A204.1 (cell line): Measurements from ENCODE around the gene FHL3.

Source experiments
- FAIRE-seq: peaks from 2 replicates; lab custom pipeline; 2012; peaks lifted over from hg19 to GRCh38; lab: Jason Lieb, UNC

FHL3 gene

DNA sequence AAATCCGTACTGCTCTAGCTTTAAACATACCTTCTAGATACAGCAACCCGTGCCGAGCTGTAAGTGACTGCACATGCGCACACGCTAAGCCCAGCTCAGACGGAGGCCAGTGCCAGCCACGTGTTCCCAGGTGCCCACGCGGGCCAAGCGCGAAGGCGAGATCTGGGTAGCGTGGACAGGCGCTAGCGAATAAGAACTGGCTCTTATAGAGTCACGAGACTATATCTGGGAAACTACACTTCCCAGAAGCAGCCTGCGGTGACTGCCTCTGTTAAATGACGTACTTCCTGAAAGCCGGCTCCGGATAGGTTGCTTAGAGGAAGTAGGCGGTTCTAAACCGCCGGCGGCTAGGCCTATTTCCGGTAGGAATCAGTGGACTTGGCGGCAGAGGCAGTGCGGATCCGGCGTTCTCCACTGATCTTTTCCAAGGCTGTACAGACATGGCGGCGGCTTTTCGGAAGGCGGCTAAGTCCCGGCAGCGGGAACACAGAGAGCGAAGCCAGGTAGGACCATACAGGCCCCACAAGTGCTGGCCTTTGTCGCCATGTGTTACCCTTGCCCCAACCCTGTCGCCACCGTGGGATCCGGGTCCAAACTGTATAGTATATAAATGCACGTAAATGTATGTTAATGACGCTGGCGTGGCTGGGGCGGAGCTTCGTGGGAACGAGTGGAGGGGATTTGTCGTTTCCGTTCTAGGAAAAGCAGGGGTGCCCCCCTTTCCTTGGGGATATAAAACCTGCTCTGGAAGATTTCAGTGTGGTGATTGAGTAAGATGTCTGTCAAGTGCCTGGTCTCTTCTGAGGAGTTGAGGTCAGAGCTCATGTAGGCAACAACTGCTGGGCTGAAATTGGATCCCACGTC lies 7.3 kb upstream of the FHL3 start, which contains the start of gene UTP11:
UTP11 (plus strand) TSS at position 372 of the 864 bp plus-strand sequence; CDS start at position 441, 69 bp downstream.
- FAIRE-seq, result peak; percentile 98

DNA sequence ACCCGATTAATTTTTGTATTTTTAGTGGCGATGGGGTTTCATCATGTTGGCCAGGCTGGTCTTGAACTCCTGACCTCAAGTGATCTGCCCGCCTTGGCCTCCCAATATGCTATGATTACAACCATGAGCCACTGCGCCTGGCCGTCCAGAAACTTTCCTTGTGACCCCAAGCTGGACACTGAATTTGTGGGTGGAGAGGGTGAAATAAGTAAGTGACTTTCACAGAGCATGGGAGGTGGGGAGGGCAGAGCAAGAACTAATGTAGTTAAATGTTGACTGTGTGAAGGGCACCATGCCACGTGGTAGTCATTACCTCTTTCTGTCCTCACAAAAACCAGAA lies 4.5 kb upstream of the FHL3 start:
- no peak for FAIRE-seq

DNA sequence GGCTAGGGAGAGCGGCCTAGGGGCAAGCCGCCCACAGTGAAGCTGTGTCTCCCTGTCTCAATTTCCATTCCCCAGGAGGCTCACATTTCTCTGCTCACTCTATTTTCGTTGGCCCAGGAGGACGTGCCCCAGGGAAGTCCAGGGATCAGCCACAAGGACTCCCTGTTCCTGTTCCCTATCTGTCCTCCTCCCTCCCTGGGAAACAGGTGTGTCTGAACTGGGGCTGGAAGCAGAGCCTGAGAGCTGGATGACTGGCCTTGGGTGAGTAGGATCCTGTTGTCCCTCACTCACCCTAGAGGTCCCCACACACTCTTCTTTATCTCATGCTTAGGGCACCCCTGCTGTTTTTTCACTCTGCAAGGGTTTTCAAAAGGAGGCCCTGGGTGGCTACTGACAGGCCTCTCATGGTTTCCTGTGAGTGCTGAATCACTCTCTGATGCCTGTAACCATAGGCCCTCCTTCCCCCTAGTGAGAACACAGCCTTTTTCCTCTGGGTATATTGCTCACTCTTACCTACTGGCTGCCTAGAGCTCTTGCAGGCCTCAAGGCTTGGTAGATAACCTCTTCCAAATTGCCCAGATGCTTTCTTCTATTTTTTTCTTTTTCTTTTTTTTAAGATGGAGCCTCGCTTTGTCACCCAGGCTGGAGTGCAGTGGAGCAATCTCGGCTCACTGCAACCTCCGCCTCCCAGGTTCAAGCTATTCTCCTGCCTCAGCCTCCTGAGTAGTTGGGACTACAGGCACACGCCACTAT lies 4.0 kb upstream of the FHL3 start:
- FAIRE-seq, result no peak

DNA sequence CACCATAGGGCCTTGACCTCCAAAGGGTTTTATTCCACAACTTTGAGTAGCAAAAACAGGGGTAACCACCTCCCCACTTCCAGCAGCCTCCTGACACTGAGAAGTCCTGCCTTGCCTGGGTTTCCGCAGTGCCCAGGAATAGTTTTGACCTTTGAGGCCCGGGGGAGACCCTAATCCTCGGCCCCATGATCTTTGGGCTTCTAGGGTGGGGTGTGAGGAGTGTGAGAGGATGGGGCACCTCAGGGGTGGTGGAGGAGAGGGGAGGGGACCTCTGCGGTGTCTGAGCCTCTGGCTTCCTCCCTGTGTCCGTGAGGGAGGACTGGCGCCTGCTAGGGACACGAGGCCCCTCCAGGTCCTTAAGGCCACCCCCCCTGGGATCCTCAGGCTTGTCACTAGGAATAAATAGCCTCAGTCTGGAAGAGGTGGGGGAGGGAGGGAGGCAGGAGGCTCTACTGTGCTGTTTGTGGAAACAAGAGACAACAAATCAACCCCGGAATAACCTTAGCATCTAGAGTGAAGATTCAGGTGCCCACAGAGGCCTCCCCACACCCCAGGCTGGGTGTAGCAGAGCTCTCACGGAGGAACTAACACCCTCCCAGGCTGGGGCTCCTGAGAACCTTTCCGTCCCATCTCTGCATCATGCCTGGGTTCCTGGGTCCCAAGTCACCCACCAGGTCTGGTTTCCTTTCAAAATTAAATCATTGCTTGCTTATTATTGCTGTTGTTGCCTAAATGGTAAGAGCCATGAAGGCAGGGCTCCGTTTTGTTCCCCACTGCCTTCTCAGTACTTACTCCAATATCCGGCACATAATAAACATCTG lies 904 bp upstream of the FHL3 start:
- no peak for FAIRE-seq

DNA sequence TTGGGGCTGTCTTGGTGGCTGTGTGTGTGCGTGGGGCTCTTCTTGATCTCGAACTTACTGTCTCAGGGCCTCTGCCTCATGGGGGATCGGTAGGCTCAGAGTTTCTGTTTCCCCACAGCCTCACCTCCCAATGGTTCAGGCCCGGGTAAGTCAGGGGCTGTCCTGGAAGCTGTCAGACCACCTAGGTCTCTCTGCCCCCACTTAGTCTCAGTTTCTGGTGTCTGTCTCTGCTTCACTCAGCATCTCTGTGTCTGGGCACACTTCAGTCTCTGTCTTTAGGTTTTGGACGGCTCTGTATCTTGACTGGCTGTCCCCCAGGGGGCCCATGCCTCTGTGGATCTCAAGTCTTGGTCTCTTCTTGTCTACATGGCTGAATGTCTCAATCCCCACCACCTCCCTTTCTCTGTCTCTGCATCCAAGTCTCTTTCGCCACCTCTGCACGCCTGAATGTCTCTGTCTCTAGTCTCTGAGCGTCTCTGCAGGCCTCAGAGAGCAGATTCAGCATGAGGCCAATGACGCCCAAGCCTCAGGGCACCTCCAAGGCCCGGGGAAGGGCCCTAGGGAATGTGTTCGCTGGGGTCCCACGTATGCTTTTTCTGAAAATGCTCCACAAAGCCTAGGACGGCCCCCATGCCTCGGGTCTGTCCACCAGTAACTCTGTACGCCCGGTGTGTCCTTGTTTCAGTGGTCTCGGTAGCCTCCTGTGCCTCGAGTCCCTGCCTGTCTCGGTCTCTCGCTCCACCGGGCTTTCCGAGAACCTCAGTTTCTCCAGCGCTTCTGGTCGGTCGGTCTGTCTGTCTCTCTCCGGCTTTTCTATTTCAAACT lies 818 bp downstream of the FHL3 start:
- FAIRE-seq, result no peak

DNA sequence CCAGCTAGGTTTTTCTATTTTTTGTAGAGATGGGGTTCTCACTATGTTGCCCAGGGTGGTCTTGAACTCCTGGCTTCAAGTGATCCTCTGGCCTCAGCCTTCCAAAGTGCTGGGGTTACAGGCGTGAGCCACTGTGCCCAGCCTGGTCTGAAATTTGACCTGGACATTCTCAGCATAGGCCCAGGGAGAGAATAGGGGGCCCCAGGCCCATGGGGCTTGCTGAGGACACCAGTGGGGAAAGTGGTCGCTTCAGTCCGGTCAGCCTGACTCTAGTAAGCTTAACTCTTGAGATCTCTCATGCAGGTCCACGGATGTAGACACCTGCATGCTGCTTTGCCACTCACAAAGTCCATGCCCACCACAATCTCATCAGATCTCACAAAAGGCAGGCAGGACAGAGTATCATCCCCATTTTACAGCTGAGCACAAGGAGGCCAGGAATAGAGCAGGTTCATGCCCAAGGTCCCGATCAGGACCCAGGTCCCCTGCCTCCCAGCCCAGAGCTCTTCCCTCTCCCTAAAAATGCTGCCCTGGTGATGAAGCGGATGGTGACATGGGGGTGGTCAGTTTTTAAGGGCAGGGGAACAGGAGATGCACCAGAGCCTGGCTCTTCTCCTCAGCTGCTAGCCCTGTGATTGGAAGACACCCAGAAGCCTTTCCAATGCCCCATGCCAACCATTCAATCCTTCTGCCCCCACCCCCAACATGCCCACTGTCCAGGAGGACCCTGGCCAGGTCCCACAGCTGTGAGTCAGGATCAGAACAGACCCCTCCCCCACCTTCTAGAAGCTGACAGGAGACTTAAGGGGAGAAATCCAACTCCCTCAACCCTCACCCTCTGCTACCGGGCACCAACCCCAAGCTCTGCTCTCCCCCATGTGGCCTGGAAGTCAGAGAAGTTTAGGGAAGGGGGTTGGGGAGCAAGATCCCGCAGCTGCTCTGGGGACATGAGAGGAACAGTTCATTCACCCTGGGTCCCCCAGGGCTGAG lies 1.8 kb downstream of the FHL3 start:
- FAIRE-seq, result no peak

DNA sequence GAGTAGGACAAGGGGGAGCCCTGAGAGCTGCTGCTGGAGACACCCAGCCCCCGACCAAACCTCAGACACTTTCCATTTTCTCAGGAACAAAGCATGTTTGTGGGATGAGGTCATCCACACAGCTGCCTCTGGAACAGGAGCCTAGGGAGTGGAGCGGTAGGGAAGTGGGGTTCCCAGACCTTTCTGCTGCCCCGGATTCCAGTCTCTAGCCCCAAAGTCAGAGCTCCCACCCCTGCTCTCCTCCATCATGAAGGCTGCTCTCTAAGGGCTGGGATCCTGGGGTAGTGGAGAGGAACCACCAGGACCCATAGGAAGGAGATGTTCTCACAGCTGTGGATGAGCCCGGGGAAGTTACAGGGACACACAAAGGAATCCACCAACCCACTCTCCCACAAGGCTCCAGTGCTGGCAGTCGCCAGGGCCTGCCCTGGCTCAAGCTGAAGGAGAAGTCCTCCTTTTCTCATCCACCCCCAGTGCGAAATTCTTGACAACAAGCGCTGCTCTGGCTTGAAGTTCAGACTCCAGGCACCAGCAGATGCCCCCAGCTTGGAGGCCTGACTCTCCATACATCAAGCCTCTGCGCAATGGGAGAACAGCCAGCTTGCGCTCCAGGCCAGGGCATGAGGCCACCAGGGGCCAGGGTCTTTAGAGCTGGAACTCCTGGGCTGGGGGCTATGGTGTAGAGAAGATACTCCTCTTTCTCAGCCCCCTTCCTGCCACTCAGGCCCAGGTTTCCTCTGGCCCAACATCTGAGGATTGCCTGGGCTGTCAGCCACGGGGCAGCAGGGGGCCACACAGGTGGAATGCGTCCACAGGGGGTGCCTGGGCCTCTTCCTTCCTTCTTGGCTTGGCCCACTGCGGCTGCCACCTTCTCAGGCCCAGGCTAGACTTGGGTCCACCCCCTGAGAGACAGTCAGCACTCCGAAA lies 4.5 kb downstream of the FHL3 start:
- no peak for FAIRE-seq

DNA sequence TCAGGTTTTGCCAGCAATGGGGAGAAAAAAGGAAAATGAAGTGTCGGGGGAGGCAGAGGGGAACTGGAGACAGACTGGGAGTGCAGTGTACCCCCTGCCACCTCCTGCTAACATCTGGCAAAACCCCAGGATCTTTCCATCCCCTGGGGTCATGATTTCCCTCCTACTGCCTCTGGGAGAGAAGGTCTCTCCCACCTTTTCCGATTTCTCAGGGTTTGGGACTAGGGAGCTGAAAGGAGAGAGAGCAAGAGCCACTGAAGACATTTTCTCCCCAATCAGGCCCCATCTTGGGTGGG lies 5.1 kb downstream of the FHL3 start:
- FAIRE-seq, result no peak

DNA sequence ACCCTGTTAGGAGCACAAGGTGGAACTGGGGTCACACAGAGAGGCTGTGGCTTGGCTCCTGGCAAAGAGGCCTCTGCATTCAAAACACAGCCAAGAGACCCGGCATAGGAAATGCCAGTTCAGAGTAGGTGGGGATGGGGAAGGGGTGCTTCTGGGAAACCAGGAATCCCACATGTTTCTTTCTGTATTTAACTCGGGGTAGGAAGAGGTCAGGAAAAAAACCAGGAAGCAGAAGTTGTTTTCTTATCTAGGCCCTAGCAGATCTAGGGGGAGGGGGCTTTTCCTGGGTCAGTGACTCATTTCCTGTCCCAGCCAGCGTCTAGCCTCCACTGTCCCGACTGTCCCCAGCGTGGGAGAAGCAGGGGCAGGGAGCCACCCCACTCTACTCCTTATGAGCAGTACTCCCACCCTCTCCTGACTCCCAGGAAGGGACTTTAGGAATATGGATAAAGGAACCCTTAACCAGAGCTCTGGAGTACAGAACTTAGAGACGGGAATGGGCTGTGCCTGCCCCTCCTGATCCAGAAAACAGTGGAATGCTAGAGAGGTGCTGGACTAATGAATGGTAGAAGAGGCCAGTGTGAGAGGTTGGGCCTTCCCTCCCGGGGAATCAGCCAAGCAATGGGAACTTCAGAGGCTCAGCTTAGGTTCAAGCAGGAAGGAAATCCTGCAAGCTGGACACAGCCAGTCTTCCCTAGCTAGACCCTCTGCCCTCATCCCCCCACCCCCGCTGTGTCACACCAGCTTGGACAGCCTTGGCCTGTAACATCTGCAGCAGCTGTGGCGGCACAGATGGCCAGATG lies 5.7 kb downstream of the FHL3 start:
- no peak for FAIRE-seq

DNA sequence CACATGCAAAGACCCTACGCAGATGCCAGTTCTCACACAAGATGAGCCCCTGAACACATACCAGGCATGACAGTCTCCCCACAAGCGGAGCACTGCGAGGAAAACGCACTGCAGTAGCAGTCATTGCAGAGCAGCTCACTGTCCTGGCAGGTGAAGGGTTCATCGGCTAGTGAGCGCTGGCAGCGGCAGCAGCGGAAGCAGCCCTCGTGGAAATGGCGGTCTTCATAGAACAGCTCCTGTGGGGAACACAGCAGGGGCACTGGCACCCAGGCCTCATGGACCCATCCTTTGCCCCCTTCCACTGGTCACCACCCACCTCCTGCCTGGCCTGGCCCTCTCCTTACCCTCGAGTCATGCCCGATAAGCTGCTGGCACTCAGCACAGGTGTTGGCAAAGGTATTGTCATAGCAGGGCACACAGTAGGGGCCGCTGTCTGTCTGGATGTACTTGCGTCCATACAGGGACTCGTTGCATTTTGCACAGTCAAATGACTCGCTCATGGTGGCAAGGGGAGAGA lies 6.3 kb downstream of the FHL3 start:
- FAIRE-seq, result no peak

DNA sequence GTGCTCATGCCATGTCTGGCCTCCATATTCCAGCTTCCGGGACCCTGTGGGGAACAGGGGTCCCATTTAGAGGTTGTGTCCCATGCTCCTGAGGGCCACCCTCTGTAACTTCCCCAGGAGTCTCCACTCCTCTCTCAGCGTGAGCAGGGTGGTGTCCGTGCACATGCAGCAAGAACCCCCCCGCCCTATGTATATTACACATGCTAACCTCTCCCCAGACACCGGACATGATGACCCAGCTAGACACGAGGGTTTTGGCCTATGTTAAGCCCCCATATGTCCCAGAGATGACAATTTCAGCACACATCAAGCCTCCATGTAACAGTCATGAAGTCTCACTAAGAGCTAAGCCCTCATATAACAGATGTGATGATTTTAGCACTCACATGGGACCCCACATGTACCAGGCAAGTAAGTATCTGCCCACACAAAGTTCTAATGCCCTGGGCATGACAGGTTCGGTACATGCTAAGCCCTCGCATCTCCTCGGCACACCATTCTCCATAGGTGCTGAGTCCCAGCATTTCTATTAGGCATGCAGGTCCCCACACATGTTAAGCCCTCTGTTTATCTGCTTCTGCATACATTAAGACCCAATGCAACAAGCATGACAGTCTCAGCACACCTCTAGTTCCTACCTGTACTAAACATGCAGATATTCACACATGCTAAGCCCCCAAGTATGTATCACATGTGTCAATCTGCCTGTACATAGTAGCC lies 7.1 kb downstream of the FHL3 start:
- FAIRE-seq, result no peak

DNA sequence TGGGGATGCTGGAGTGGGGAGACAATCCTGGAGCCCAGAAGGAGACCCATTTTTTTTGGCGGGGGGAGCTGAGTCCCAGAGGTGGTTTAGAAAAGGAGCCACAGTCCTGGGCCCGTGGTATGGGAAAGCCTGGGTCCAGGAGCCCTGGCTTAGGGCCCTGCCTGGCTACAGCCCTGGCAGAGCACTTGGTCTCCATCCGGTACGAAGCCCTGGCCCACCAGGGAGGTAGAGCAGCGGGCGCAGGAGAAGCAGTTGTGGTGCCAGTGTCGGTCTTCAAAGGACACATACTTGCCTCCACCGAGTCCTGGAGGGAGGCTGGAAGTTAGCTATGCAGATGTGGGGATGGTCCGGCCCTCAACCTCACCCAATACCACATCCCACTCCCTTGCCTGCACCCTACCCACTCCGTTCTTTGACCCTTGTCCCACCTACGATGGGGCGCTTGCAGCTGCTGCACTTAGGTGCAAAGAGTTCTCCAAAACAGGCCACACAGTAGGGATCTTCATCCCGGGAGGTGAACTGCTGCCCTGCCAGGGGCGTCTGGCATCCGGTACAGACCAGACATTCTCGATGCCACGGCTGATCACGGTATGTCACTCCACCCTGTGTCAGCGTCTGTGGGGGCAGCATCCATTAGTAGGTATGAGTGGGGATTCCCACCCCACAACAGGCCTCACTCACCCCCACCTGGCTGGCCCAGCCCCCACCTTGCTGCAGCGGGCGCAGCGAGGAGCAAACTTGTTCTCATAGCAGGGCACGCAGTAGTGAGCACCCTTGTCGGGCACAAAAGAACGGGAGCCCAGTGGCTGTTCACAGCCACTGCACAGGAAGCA lies 7.8 kb downstream of the FHL3 start:
- no peak for FAIRE-seq

DNA sequence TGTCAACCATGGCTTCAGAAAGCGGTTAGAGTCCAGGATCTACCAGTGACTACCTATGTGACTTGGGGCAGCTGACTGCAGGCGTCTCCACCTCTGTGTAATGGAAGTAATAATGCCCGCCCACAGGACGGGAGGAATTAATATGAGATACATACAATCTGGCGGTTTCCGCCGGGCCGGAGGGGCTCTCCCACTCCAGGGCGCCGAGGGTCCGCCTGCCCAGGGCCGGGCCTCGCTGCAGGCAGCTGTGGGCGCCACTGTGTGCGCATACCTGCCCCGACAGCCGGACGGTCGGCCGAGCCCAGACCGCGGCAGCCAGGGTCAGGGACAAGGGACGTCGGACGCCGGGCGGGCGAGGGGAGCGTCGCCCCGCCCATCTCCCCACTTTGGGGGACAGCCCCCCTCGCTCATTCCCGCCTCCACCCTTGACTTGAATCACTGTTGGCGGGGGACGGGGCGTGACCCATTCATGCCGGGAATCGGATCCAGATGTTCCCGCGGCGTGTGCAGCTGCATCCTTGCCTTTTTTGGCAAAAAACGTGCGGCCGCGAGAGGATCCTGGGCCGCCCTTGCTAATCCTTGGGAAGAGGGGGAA lies 9.5 kb downstream of the FHL3 start:
- no peak for FAIRE-seq

DNA sequence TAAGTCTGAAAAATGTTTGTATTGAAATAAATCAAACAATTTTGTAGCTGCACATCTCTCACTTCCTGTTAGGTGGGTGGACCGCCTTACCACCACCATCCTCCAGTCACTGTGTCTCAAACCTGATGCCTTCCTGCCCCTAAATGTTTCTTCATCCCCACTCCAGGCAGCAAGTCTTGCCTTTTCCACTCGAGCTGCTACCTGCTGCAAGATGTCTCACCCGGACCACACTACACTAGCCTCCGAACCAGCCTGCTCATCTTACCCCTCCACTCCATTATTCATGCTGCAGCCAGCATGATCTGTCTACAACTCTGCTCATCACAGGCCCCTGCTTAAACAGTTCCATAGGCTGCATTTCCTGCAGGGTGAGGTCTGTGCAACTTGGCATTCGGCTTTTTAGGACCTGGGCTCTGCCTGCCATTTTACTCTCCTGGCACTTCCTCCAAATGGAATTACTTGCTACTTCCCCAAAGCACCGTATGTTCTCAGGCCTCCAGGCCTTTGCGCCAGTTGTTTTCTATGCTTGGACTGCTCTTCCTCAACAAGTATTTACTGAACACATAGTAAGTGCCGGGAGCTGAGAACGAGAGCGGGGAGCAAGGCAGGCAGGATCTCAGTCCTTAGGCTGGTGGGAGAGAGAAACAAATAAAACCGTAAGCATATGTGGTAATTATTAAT lies 10.3 kb downstream of the FHL3 start:
- FAIRE-seq, result no peak

DNA sequence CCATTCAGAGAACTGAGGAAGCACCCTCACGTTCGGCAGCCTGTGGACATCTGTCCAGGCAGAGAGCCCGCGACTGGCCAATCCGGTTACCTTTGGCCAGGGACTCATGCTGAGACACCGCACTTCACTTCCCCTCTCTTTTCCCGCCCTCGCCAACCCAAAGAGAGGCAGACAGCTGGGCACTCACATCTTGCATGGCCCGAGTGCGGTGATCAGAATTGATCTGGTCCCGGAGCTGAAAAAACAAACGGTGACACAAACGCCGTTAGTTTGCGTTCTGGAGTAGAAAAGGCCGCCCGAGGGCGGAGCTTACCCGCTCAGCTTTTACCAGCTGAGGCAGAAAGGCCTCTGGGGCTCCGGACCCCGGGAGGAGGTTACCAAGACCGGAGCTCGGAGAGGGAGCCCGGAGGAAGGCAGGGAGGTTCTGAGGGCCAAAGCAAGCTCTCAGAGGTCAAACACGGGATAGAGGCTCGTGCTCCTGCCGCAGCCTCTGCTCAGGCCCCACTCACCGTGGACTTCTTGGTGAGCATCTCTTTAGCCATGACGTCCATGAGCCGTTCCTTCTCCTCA lies 15.9 kb downstream of the FHL3 start:
- FAIRE-seq, result no peak

DNA sequence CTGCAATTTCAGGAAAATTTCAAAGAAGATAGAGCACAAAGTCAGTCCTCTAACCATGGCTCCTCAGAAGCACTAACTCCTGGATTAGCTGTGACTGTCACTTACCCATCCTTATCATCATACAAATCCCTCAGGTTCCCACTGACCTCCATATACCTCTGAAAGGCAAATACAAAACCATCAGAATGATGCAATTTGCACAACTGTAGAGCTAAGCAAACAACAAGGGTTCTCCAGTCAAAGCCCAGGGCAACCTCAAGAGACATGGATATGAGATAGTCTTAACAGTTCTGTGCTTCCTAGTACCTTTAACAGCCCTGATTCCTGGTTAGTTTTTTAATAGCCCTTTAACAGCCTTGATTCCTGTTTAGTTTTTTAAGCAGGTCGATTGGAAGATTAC lies 17.6 kb downstream of the FHL3 start:
- no peak for FAIRE-seq
